H9 (cell line): Measurements from ENCODE around the gene ABCD1. TPM values are rescaled to one million over a fixed set of nuclear protein-coding genes. Genes with fewer than 3 reads are reported as not detected.

ENCODE experiments used
- DNase-seq: peaks from one replicate; pipeline ENCODE4 v3.0.0-alpha.2; 2017
- H2AFZ ChIP-seq: one replicate; pipeline ENCODE4 v1.6.1; 2013; ENCODE audit warnings: mild to moderate bottlenecking, low read length, control low read depth, moderate library complexity
- H2AK5ac ChIP-seq: 2 replicates; pipeline ENCODE4 v1.6.1; 2013; ENCODE audit warnings: low read length, control low read depth, mixed read lengths; ENCODE audit not compliant: insufficient read length
- H2BK120ac ChIP-seq: one replicate; pipeline ENCODE4 v1.6.1; 2013; ENCODE audit warnings: low read depth, mild to moderate bottlenecking, low read length, control low read depth, inconsistent platforms; ENCODE audit not compliant: poor library complexity, severe bottlenecking
- H2BK12ac ChIP-seq: 2 replicates; pipeline ENCODE4 v1.6.1; 2013; ENCODE audit warnings: low read length, control low read depth, mixed read lengths, low read depth; ENCODE audit not compliant: insufficient read length
- H2BK15ac ChIP-seq: 2 replicates; pipeline ENCODE4 v1.6.1; 2013; ENCODE audit warnings: low read depth, low read length, control low read depth
- H2BK20ac ChIP-seq: one replicate; pipeline ENCODE4 v1.6.1; 2013; ENCODE audit warnings: low read depth, mild to moderate bottlenecking, low read length, control low read depth, inconsistent platforms; ENCODE audit not compliant: poor library complexity, severe bottlenecking
- H2BK5ac ChIP-seq: 2 replicates; pipeline ENCODE4 v1.6.1; 2013; ENCODE audit warnings: low read length, control low read depth, mixed read lengths; ENCODE audit not compliant: insufficient read length
- H3K14ac ChIP-seq: 2 replicates; pipeline ENCODE4 v1.6.1; 2013; ENCODE audit warnings: low read length, control low read depth; ENCODE audit not compliant: insufficient read depth
- H3K18ac ChIP-seq: 2 replicates; pipeline ENCODE4 v1.6.1; 2013; ENCODE audit warnings: low read depth, mild to moderate bottlenecking, mixed read lengths, low read length, control low read depth; ENCODE audit not compliant: insufficient read length
- H3K23ac ChIP-seq: 2 replicates; pipeline ENCODE4 v1.6.1; 2013; ENCODE audit warnings: low read length, control low read depth, mixed read lengths, low read depth; ENCODE audit not compliant: insufficient read length
- H3K23me2 ChIP-seq: 2 replicates; pipeline ENCODE4 v1.6.1; 2013; ENCODE audit warnings: low read depth, mild to moderate bottlenecking, mixed read lengths, low read length, control low read depth; ENCODE audit not compliant: insufficient read length, poor library complexity, severe bottlenecking
- H3K27ac ChIP-seq: 2 replicates; pipeline ENCODE4 v1.5.1; 2013; ENCODE audit warnings: low read length, control low read depth, mixed read lengths, low read depth; ENCODE audit not compliant: insufficient read length
- H3K27me3 ChIP-seq: 2 replicates; pipeline ENCODE4 v1.6.1; 2013; ENCODE audit warnings: low read length, control low read depth, inconsistent platforms; ENCODE audit not compliant: insufficient read depth
- H3K4ac ChIP-seq: 2 replicates; pipeline ENCODE4 v1.6.1; 2013; ENCODE audit warnings: low read depth, mild to moderate bottlenecking, control low read depth, inconsistent platforms, low read length, moderate library complexity
- H3K4me1 ChIP-seq: 2 replicates; pipeline ENCODE4 v1.6.1; 2013; ENCODE audit warnings: low read length, control low read depth, inconsistent platforms; ENCODE audit not compliant: insufficient read depth
- H3K4me2 ChIP-seq: 2 replicates; pipeline ENCODE4 v1.6.1; 2013; ENCODE audit warnings: low read length, control low read depth, mixed read lengths; ENCODE audit not compliant: insufficient read length, insufficient read depth
- H3K56ac ChIP-seq: 2 replicates; pipeline ENCODE4 v1.6.1; 2013; ENCODE audit warnings: low read depth, mild to moderate bottlenecking, mixed read lengths, low read length, control low read depth; ENCODE audit not compliant: insufficient read length
- H3K79me1 ChIP-seq: 2 replicates; pipeline ENCODE4 v1.6.1; 2013; ENCODE audit warnings: low read depth, mild to moderate bottlenecking, moderate library complexity, low read length, control low read depth, inconsistent platforms; ENCODE audit not compliant: insufficient read depth, poor library complexity, severe bottlenecking
- H3K79me2 ChIP-seq: 2 replicates; pipeline ENCODE4 v1.6.1; 2013; ENCODE audit warnings: low read length, control low read depth, inconsistent platforms; ENCODE audit not compliant: insufficient read depth
- H3K9ac ChIP-seq: 2 replicates; pipeline ENCODE4 v1.6.1; 2013; ENCODE audit warnings: low read length, control low read depth, mixed read lengths; ENCODE audit not compliant: insufficient read length; ENCODE audit errors: extremely low read depth
- H3K9me3 ChIP-seq: one replicate; pipeline ENCODE4 v1.6.1; 2013; ENCODE audit warnings: low read depth, low read length, inconsistent platforms; ENCODE audit not compliant: control insufficient read depth
- H3T11ph ChIP-seq: one replicate; pipeline ENCODE4 v1.6.1; 2013; ENCODE audit warnings: mild to moderate bottlenecking, low read length, control low read depth, inconsistent platforms
- H4K20me1 ChIP-seq: one replicate; pipeline ENCODE4 v1.6.1; 2013; ENCODE audit not compliant: control insufficient read depth, insufficient read length, insufficient read depth
- H4K5ac ChIP-seq: 2 replicates; pipeline ENCODE4 v1.6.1; 2013; ENCODE audit warnings: low read depth, mild to moderate bottlenecking, mixed read lengths, low read length, control low read depth; ENCODE audit not compliant: insufficient read length
- H4K8ac ChIP-seq: replicated peaks from 2 replicates; pipeline ENCODE4 v1.6.1; 2013; ENCODE audit warnings: low read length, control low read depth, mixed read lengths, low read depth; ENCODE audit not compliant: insufficient read length
- H4K91ac ChIP-seq: 2 replicates; pipeline ENCODE4 v1.6.1; 2013; ENCODE audit warnings: low read depth, mild to moderate bottlenecking, moderate library complexity, mixed read lengths, low read length, control low read depth; ENCODE audit not compliant: insufficient read length
- H3K27ac Mint-ChIP-seq, 3 experiments: 2 replicates in 2 of 3; 3 replicates in 1 of 3; pipeline ENCODE4 v1.8.0; 2020 to 2021; ENCODE audit warnings: mixed read lengths in 3 of 3, mild to moderate bottlenecking in 1 of 3, moderate library complexity in 1 of 3
- H3K27me3 Mint-ChIP-seq: 2 replicates; pipeline ENCODE4 v1.8.0; 2021; ENCODE audit warnings: low read depth, mild to moderate bottlenecking, moderate library complexity, mixed read lengths
- H3K36me3 Mint-ChIP-seq, 3 experiments: 2 replicates in 2 of 3; 3 replicates in 1 of 3; pipeline ENCODE4 v1.8.0; 2020 to 2021; ENCODE audit warnings: low read depth in 3 of 3, mixed read lengths in 3 of 3; ENCODE audit not compliant: insufficient read depth in 1 of 3
- H3K4me1 Mint-ChIP-seq, 2 experiments: 2 replicates each; pipeline ENCODE4 v1.8.0; 2020; ENCODE audit warnings: mixed read lengths in 2 of 2
- H3K4me3 Mint-ChIP-seq, 2 experiments: 2 replicates in 1 of 2; 3 replicates in 1 of 2; pipeline ENCODE4 v1.8.0; 2020 to 2021; ENCODE audit warnings: mild to moderate bottlenecking in 2 of 2, mixed read lengths in 2 of 2, moderate library complexity in 1 of 2
- H3K9me3 Mint-ChIP-seq, 2 experiments: 2 replicates in 1 of 2; 3 replicates in 1 of 2; pipeline ENCODE4 v1.8.0; 2020; ENCODE audit warnings: mild to moderate bottlenecking in 2 of 2, mixed read lengths in 2 of 2, moderate library complexity in 1 of 2
- WGBS: extraction: QIAGEN DNeasy Blood & Tissue Kit; methylation state at CpG from one replicate; pipeline ENCODE4 v1.1.7; 2013; ENCODE audit warnings: missing lambda C conversion rate, low lambda C conversion rate, mixed read lengths; ENCODE audit not compliant: insufficient read length; ENCODE audit errors: extremely low coverage; 5-methylcytosine and 5-hydroxymethylcytosine counted together
- total RNA-seq: library from RNA; stranded (reverse); gene quantifications from 2 replicates; pipeline ENCODE4 v1.2.1, GENCODE V29; 2021
- TF ChIP-seq, protein P1 (sequence below): fragments of 200-600 bp; sonication (generic); conservative IDR thresholded peaks from 3 replicates; pipeline ENCODE4 v1.8.0; 2021; ENCODE audit warnings: antibody characterized with exemption, mild to moderate bottlenecking

The ABCD1 gene
- total RNA-seq, 1 experiment from 2014 or later: 11.1 TPM

DNA sequence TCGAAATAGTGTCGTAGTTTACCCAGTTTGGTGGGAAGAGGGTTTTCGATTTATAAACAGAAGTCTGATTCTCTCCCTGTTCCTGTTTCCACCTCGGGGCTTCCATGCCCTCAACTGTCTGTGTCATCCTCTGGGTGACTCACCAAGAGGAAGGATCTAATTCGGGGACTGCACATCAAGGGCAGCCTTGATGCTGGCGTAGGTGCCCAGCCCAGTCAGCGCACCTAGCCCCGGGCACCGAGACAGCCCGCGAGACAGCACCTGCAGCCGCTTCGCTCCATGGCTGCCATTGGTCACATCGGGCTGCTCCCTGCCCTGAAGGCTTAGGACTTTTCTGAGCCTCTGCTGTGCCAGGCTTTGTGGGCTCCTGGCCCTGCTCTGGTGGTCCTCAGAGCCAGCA is 7.7 kb downstream of the ABCD1 start:
- Histone ChIP-seq H2BK15ac (no peak overlapping the region), H3K56ac (no peak overlapping the region), H3T11ph (no peak overlapping the region), H3K4ac (no peak overlapping the region), H2AFZ (no peak overlapping the region), H4K20me1 (no peaks in the 10 kb centered on the region), H3K79me2 (no peaks in the 10 kb centered on the region), H2BK12ac (no peak overlapping the region), H3K9ac (no peak overlapping the region), H3K4me1 (no peaks in the 10 kb centered on the region), H2AK5ac (no peak overlapping the region), H3K9me3 (peaks cover 47% of the 10 kb centered on the region), H2BK20ac (no peak overlapping the region), H3K4me2 (no peak overlapping the region), H4K91ac (no peak overlapping the region), H3K23me2 (no peaks in the 10 kb centered on the region), H2BK120ac (no peak overlapping the region), H4K8ac (no peak overlapping the region), H3K27me3 (no peaks in the 10 kb centered on the region), H3K23ac (no peak overlapping the region), H3K14ac (no peak overlapping the region), H3K27ac (no peak overlapping the region), H2BK5ac (no peak overlapping the region), H3K18ac (no peak overlapping the region), H3K79me1 (no peaks in the 10 kb centered on the region), H4K5ac (no peak overlapping the region)
- H3K36me3 Mint-ChIP-seq: peaks cover 12 to 44% (median 40%) of the 10 kb centered on the region in 3 experiments
- TF ChIP-seq, protein P1, sequence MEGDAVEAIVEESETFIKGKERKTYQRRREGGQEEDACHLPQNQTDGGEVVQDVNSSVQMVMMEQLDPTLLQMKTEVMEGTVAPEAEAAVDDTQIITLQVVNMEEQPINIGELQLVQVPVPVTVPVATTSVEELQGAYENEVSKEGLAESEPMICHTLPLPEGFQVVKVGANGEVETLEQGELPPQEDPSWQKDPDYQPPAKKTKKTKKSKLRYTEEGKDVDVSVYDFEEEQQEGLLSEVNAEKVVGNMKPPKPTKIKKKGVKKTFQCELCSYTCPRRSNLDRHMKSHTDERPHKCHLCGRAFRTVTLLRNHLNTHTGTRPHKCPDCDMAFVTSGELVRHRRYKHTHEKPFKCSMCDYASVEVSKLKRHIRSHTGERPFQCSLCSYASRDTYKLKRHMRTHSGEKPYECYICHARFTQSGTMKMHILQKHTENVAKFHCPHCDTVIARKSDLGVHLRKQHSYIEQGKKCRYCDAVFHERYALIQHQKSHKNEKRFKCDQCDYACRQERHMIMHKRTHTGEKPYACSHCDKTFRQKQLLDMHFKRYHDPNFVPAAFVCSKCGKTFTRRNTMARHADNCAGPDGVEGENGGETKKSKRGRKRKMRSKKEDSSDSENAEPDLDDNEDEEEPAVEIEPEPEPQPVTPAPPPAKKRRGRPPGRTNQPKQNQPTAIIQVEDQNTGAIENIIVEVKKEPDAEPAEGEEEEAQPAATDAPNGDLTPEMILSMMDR: no peak
- H3K27me3 Mint-ChIP-seq: no peaks in the 10 kb centered on the region; the same call in 1 of the 2 replicates
- no CpG with 5 or more reads among the region's 14 CpGs for WGBS
- no peak overlapping the region for H3K4me3 Mint-ChIP-seq
- peaks cover 12 to 14% of the 10 kb centered on the region in 2 experiments for H3K4me1 Mint-ChIP-seq
- no peak for DNase-seq
- H3K9me3 Mint-ChIP-seq: peaks cover 72 to 82% of the 10 kb centered on the region in 2 experiments
- no peak overlapping the region for H3K27ac Mint-ChIP-seq
